Stimulated activated CD8-positive, alpha-beta memory T cell treated with anti-CD3 and anti-CD28 coated beads, Interleukin-15, amount 100 ng/mL, for 48 hours (primary cell): Measurements from ENCODE around the gene HDAC3.

Experiments
- DNase-seq, 2 donors: peaks; one replicate each; pipeline ENCODE4 v3.0.0-alpha.2; 2020; ENCODE audit warnings: low read depth in 2 of 2

HDAC3 gene

DNA sequence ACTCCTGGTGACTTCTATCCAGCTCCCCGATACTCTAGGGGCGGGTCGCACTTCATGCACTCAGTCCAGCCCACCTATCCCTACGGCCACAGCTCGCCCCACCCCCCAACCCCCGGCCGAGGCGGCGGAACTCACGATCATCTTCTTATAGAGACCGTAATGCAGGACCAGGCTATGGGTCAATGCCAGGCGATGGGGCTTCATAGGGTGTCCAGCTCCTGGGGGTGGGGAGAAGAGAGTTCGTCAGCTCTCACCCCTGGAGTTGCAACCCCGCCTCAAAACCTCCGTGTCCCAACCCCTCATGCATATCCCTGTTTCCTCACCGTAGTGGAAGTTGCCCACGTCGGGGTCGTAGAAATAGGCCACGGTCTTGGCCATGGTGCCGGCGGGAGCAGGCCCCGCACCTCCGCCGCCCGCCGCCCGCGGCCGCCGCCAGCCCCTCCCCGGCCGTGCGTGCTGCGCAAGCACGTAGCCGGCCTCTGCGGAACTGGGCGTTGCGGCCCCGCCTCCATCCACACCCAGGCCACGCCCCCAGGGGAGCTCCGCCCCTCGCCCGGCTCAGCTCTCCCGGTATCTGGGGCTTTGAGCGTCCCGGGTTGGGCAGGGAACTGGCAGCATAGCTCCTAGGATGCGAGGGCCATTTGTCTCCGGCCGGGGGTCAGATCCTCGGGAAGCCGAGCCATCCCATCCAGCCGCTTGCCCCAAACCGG, at the start of gene HDAC3, which contains the start of gene RELL2:
TSS of gene HDAC3 (minus strand) at position 437 of the 710 bp plus-strand sequence. CDS start at position 378, 59 bp downstream.
TSS of gene RELL2 (plus strand) at position 585 of the 710 bp plus-strand sequence. CDS start 1,229 bp downstream, outside the sequence.
- DNase-seq, result peak; percentile 87 to 90

- DNase-seq, result no peak
These were observed 48.9 kb upstream of the HDAC3 start for GRCh38 chr5:141685591-141685990.

- no peak for DNase-seq
These were observed 47.0 kb upstream of the HDAC3 start for GRCh38 chr5:141683596-141684141.

DNA sequence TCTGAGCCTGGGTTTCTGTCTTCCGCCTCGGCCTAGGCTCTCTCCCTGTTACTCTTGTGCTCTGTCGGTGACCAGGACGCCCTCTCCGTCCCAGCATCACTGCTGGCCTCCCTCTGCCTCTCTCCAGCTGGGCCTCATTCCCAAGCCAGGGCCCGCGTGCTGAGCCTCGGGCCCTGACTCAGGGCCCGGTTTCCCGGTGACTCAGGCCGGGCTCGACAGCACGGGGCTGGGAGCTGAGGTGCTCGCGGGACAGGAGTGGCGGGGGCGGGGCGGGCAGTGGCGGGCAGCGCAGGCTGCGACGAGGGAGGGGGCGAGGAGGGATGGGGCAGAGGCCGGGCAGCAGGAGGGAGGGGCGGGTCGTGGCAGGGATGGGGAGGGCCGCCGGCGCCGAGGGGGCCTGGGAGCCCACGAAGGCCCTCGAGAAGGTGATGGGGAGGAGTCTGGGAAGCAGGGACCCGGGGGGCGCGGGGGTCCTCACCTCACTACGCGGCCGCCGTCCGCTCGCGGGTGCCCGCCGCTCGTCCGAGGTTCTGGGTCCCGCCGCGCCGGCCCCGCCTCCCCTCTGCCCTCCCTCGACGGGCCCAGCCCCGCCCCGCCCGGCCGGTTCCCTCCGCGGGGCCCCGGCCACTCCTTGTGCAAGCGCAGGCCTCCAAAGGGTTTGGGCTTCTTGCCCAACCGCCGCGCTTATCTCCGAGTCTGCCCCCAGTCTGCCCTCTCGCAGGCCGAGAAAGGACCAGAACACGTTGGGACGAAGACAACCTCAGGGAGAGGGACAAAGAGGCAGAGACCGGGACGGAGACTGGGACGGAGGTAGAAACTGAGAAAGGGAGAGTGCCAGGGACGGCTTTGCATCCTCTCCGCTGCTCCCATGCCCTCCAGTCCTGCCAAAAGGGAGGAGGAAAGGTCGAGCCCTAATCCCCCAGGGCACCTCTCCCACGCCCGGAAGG, 45.3 kb upstream of the HDAC3 start, which contains the start of gene ARAP3:
TSS of gene ARAP3 (minus strand) at position 536 of the 947 bp plus-strand sequence. CDS start 1,744 bp downstream, outside the sequence.
- no peak for DNase-seq

DNA sequence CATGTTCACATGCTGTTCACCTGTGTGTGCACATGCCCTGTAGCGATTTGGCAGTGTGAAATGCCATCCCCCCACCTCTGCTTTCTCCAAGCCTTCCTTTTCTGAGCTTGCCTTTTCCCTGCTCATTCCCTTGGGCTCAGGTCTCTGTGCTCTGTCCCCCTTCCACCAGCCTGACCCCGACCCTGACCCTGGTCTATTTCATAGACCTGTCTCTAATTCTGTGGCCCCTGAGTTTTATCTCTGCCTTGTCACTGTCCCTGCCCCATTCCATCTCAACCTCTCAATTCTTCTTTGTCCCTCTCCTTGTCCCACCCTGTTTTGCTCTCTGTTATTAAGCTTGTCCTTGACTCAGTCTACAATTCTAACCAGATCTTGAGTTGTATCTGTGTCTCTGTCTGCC, 44.6 kb upstream of the HDAC3 start:
- DNase-seq, result no peak

GRCh38 chr5:141680751-141681201, 44.1 kb upstream of the HDAC3 start:
- DNase-seq, result no peak

DNA sequence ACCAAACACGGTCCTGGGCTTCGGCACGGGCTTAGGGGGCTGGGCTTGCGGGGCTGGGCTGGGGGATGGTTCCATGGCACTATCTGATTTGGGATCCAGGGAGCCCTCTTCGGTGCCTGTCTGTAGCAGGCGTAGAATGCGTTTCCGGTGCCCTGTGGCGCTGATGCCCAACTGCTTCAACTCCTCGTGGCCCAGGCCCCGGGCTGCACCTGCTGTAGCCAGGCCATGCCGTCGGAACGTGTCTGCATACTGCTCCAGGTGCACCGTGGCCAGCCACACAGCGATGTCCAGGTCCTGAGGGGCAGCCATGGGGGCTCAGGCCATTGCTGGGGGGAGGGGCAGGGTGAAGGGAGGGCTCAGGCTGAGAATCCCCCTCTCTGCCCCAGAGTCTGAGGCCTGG, 43.5 kb upstream of the HDAC3 start:
- no peak for DNase-seq

DNA sequence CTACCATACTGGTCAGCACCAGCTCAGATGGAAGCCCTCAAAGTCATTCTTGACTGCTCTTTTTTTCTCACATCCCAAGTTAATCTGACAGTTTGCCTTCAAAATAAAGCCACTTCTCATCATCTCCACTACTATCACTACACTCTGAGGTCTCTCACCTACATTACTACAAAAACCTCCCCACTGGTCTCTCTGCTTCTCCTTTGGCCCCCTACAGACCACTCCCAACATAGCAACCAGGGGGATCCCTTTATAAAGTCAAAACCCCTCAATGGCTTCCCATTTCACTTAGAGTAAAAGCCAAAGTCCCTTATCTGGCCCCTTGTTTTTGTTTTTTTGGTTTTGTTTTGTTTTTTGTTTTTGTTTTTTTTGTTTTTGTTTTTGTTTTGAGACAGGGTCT, 40.8 kb upstream of the HDAC3 start:
- no peak for DNase-seq

DNA sequence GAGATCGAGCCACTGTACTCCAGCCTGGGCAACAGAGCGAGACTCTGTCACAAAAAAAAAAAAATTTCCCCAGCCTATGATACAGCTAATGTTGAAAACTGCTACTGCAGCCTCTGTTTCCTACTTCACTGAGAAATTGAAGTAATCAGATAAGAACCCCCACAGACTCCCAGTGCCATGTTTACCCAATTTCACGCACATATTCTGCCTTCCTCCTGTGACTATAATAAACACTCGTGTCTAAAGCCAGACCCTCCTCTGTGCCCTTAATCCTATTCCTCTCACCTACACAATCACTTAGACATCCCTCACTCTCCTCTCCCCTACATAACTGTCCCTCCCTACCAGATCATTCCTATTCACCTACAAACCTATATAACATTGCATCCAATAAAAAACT, 39.0 kb upstream of the HDAC3 start:
- no peak for DNase-seq

DNA sequence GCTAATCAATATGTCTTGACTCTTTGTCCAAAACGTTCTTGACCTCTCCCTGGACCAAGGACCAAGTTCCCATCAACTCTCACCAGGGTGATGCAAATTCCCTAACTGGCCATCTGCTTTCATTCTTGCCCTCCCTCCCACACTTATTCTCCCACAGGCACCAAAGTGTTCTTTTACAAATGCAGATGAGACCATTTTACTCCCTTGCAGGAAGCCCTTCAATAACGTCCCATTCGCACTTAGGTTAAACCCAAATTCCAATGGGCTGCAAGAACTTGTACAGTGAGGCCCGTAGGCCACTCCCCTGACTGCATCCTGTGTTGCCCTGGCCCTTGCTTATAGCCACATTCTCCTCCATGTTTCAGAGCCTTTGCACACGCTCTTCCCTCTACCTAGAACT, 38.1 kb upstream of the HDAC3 start:
- no peak for DNase-seq

- no peak for DNase-seq
These were observed 36.5 kb upstream of the HDAC3 start for GRCh38 chr5:141672841-141673813.

DNA sequence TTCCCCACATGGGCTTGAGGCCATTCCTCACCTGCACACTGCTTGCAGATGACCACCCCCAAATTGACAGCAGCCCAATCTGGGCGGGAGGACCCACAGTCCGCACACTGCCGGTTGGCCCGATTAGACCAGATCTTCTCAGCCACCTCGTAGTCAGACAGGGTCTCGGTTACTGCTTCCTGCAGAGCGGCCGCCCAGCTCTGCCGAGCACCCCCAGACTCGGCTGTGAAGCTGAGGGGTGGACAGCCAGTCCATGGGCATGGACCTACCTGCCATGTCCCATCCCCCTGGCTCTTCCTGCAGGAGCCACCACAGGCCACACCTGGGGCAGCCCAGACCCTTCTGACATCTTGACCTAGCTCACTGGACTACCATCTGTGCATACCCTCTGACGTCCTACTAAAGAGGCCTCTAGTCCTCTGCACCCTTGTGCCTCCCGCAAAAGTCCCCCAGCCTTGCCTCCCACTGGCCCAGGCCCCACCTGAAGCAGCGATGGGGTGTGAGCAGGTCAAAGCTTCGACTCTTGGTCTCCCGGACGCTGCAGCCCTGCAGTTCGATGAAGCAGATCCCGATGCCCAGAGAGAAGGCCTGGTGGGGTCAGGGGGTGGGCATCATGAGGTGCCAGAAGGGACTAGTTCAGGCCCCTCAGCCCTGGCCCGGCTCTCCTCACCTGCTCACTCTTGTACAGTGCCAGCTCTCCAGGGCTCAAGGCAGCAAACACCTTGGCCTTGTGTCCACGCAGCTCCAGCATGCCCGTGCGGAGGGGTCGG, 35.6 kb upstream of the HDAC3 start:
- no peak for DNase-seq

GRCh38 chr5:141669520-141669919, 32.9 kb upstream of the HDAC3 start:
- no peak for DNase-seq

DNA sequence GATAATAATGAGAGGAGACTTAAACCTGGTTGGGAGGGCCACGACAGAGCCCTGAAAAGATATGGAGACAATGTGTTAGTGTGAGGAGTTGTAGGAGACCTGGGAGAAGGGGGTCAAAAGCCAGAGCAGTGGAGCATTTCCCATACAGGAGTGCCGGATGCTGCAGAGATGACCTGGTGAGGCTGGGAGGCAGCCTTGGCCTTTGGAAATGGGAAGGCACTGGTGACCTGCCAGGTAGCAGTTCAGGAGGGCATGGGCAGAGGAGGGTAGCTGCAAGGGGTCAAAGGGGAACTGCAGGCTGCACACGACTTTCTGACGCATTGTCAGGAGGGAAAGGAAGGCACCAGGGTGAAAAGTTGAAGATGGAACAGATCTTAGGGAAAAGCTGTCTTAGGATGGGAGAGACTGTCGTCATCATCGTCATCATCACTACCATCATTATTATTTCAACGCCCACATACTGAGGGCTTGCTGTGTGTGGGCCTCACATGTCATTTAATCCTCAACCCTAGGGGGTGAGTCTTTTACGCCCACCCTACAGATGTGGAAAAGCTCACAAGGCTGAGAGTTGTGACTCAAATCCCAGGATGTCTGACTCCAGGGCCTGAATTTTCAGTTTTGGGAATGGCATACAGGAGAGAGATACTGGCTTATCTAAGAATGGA, 32.1 kb upstream of the HDAC3 start:
- no peak for DNase-seq

DNA sequence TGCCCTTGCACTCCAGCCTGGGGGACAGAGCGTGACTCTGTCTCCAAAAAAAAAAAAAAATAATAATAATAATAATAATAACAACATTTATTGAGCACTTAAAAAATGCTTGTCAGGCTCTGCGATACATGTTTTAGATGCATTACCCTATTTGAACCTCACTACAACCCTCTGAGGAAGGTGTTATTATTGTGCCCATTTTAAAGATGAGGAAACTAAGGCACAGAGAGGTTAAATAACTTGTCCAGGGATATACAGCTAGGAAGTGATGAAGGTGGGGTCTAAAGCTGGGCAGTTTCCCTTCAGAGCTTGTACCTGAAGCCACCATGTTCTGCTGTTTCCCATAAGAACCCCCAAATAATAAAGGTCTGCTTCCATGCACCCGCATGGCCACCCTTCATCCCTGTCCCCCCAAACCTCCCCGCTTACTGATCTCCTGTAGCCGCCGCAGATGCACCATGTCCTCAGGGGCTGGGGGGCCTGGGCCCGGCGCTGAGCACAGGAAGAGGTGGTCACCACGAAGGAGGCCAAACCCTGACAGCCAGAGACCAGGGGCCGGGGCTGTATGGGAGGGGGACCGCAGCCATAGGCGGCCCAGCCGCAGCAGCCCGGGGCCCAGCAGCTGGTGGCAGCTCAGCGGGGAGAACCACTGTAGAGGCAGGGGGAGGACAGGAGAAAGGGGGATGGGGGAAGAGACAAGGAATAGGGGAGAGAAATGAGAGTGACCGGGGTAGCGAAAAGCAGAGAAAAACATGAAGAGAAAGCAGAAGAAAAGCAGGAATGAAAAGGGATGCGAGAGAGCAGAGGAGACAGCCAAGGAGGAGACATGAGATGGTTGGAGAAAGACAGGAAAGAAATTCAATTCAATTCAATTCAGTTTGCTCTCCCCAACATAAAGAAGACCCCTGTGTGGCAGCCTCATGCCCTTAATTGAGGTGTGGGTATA, 29.6 kb upstream of the HDAC3 start:
- no peak for DNase-seq

DNA sequence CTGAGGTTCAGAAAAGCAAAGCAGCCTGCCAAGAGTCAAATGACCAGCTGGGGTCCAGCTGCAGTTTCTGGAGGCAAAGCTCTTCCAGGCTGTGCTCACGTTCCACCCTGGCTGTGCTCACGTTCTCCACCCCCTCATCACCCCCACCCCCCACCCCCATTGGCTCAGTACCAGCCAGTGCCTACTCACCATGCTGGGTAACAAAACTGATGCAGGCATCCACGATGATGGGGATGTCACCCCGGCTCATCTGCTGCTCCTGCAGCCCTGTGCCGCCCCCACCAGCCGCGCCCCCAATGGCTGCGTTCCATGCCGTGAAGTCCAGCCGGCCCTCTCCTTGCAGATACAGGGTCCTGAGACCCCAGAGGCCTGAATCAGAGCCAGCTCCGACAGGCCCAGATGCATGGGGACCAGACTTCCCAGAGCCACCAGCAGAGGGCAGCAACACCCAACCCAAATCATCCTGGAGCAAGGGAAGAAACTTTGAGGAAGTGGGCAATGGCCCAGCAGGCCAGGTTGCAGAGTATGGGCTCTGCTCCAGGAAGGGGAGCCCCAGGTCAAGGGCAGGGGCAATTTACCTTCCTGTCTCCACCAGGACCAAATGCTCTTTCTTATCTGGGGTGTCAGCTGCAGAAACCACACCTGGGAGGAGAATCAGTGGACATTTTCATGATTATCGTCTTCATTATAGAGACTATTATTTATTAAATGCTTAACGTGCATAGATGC, 28.2 kb upstream of the HDAC3 start:
- peak; percentile 32 to 56 for DNase-seq

DNA sequence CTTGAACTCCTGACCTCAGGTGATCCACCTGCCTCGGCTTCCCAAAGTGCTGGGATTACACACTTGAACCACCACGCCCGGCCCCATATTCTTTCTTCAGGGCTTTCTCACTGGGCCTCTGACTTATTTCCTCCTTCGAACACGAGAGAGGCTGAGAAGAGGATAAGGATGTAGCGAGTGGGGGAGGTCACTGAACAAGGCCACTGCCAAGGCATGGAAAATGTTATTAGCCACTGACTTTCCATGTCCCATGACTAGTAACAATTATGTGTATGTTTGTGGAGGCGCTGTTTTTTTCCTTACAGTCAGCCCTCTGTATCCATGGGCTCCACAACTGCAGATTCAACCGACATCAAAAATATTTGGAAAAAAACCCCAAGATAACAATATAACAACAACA, 26.9 kb upstream of the HDAC3 start:
- no peak for DNase-seq

GRCh38 chr5:141662028-141662427, 25.4 kb upstream of the HDAC3 start:
- DNase-seq, result no peak
